B cell (primary cell): Measurements from ENCODE around the gene LIF. TPM values are rescaled to one million over a fixed set of nuclear protein-coding genes. Genes with fewer than 3 reads are reported as not detected.
A peak's percentile ranks its signal among the peaks of the same experiment; 100 is the strongest.

Experiments
- ATAC-seq: fragments of 200-7000 bp; cut with Tn5 transposase; one replicate; pipeline ENCODE4 v1.10.0; 2021; ENCODE audit warnings: low read depth, mild to moderate bottlenecking, moderate number of reproducible peaks, moderate library complexity
- CTCF ChIA-PET: fragments of 350-600 bp; sonication (Branson Sonifier 250); formaldehyde crosslinking; loops from one replicate; lab custom pipeline; 2021; ENCODE audit warnings: antibody characterized with exemption, inconsistent platforms; lab: Charles Lee
- POLR2A ChIA-PET: fragments of 350-600 bp; sonication (Branson Sonifier 250); formaldehyde crosslinking; loops from one replicate; lab custom pipeline; 2021; ENCODE audit warnings: antibody characterized with exemption; lab: Charles Lee
- DNase-seq: peaks from one replicate; pipeline ENCODE4 v3.0.0; 2013
- H2AFZ ChIP-seq: 2 replicates; pipeline ENCODE4 v1.6.1; 2012; ENCODE audit warnings: mild to moderate bottlenecking, low read depth, low read length; ENCODE audit not compliant: insufficient read depth, poor library complexity, severe bottlenecking
- H3K27ac ChIP-seq, 2 donors: 1 replicate in 1 of 2; 2 replicates in 1 of 2; pipeline ENCODE4 v1.5.1; 2012 to 2013; ENCODE audit warnings: low read length in 2 of 2, mild to moderate bottlenecking in 2 of 2, moderate library complexity in 1 of 2
- H3K27me3 ChIP-seq, 4 experiments: fragments of 200-600 bp in 1 of 4; sonication (generic) in 1 of 4; replicated peaks in 1 of 4; 1 replicate in 2 of 4; 2 replicates in 2 of 4; pipeline versions ENCODE4 v1.6.1 to v1.7.0; 2013 to 2016; ENCODE audit warnings: low read length in 3 of 4, mild to moderate bottlenecking in 2 of 4, mixed read lengths in 1 of 4, moderate library complexity in 1 of 4; ENCODE audit not compliant: insufficient read depth in 4 of 4, control insufficient read depth in 3 of 4; ENCODE audit errors: control extremely low read depth in 1 of 4
- H3K36me3 ChIP-seq, 2 experiments: replicated peaks in 1 of 2; 1 replicate in 1 of 2; 2 replicates in 1 of 2; pipeline versions ENCODE4 v1.6.1 to v1.7.1; 2013; ENCODE audit warnings: low read length in 1 of 2; ENCODE audit not compliant: insufficient read depth in 2 of 2, control insufficient read depth in 1 of 2; ENCODE audit errors: control extremely low read depth in 1 of 2, extremely low read depth in 1 of 2
- H3K4me1 ChIP-seq, 2 donors: fragments of 200-600 bp in 1 of 2; sonication (generic) in 1 of 2; 1 replicate in 1 of 2; 2 replicates in 1 of 2; pipeline versions ENCODE4 v1.5.1 to v1.6.1; 2013 to 2017; ENCODE audit warnings: low read length in 2 of 2; ENCODE audit not compliant: control insufficient read depth in 2 of 2, insufficient read depth in 2 of 2
- H3K4me2 ChIP-seq: replicated peaks from 2 replicates; pipeline ENCODE3; 2012; ENCODE audit warnings: mild to moderate bottlenecking, low read depth, low read length; ENCODE audit not compliant: poor library complexity, severe bottlenecking
- H3K4me3 ChIP-seq, 5 experiments: fragments of 200-600 bp in 1 of 5; sonication (generic) in 1 of 5; 1 replicate in 3 of 5; 2 replicates in 2 of 5; pipeline versions ENCODE4 v1.5.1 to v1.7.0; 2011 to 2016; ENCODE audit warnings: low read length in 4 of 5, mild to moderate bottlenecking in 4 of 5, low read depth in 2 of 5, control low read depth in 1 of 5, moderate library complexity in 1 of 5; ENCODE audit not compliant: insufficient read depth in 1 of 5; ENCODE audit errors: control extremely low read depth in 1 of 5, extremely low read depth in 1 of 5
- H3K79me2 ChIP-seq: fragments of 200-600 bp; sonication (generic); one replicate; pipeline ENCODE4 v1.6.0; 2016; ENCODE audit warnings: low read length; ENCODE audit not compliant: control insufficient read depth, insufficient read depth
- H3K9ac ChIP-seq: fragments of 200-600 bp; sonication (generic); 2 replicates; pipeline ENCODE4 v1.6.1; 2017; ENCODE audit warnings: mild to moderate bottlenecking, low read length, moderate library complexity
- H3K9me3 ChIP-seq, 3 donors: one replicate each; pipeline versions ENCODE4 v1.6.1 to v1.7.1; 2013; ENCODE audit warnings: low read length in 2 of 3; ENCODE audit not compliant: control insufficient read depth in 2 of 3, insufficient read depth in 1 of 3; ENCODE audit errors: control extremely low read depth in 1 of 3
- H4K20me1 ChIP-seq: 2 replicates; pipeline ENCODE4 v1.6.0; 2012; ENCODE audit warnings: mild to moderate bottlenecking, low read length; ENCODE audit not compliant: insufficient read depth, control insufficient read depth, poor library complexity, severe bottlenecking
- H3K27ac Mint-ChIP-seq: one replicate; pipeline ENCODE4 v1.8.0; 2021; ENCODE audit warnings: mixed read lengths
- H3K27me3 Mint-ChIP-seq: one replicate; pipeline ENCODE4 v1.8.0; 2021; ENCODE audit warnings: mixed read lengths
- H3K4me1 Mint-ChIP-seq: one replicate; pipeline ENCODE4 v1.8.0; 2021; ENCODE audit warnings: mixed read lengths
- H3K4me3 Mint-ChIP-seq: one replicate; pipeline ENCODE4 v1.8.0; 2021; ENCODE audit warnings: mixed read lengths
- H3K9me3 Mint-ChIP-seq: one replicate; pipeline ENCODE4 v1.8.0; 2022; ENCODE audit warnings: mixed read lengths; ENCODE audit not compliant: insufficient read depth
- CTCF ChIP-seq: fragments of 200-600 bp; IDR thresholded peaks from one replicate; pipeline ENCODE4 v1.8.0; 2022; ENCODE audit warnings: antibody characterized with exemption, mild to moderate bottlenecking
- EZH2 ChIP-seq: IDR thresholded peaks from 2 replicates; pipeline ENCODE4 v1.6.1; 2012; ENCODE audit warnings: borderline replicate concordance, low read depth, mild to moderate bottlenecking, moderate library complexity, low read length; ENCODE audit not compliant: insufficient read depth, poor library complexity, severe bottlenecking
- WGBS: methylation state at CpG from one replicate; pipeline ENCODE4 v1.1.5; 2013; ENCODE audit warnings: missing lambda C conversion rate; ENCODE audit not compliant: insufficient coverage; 5-methylcytosine and 5-hydroxymethylcytosine counted together
- intact Hi-C: fragments of 100-400 bp; cut with micrococcal nuclease; formaldehyde crosslinking; loops from one replicate; pipeline ENCODE4 v1.10.0; 2022
- polyA plus RNA-seq: library from polyadenylated mRNA; depleted of rRNA; stranded (reverse); fragments of >200 nt; gene quantifications from 2 replicates; pipeline ENCODE4 v1.2.3, GENCODE V29; 2012
- total RNA-seq, 2 donors: library from RNA; stranded (reverse); fragments of 120-200 nt in 1 of 2; gene quantifications; 1 replicate in 1 of 2; 2 replicates in 1 of 2; pipeline versions ENCODE4 v1.2.3 to v1.2.4, GENCODE V29; 2013 to 2022

The LIF gene
- total and polyA plus RNA-seq, 2 donors (not counting 1 experiment from before 2014, with no cell fraction given) = 0.47 TPM; not detected in 1

- Mint-ChIP-seq H3K27me3 (no peaks in the 10 kb centered on the region), H3K4me1 (peaks cover 38% of the 10 kb centered on the region), H3K4me3 (peak within 1 kb of the TSS; percentile 93), H3K27ac (peak within 1 kb of the TSS; percentile 93), H3K9me3 (no peaks in the 10 kb centered on the region)
- WGBS = under 1% methylated on average over 84 of the region's 85 CpGs
- peak within 1 kb of the TSS; percentile 48 to 83 (median 70) for H3K4me3 ChIP-seq
- intact Hi-C loops = loop anchor here (1.0 to 5.0 kb wide), 4 partner anchors 16 to 303 kb away; partner anchors contain the start of genes PES1 and SF3A1
- H4K20me1 ChIP-seq = peaks cover 8% of the 10 kb centered on the region
- H3K9me3 ChIP-seq = no peaks in the 10 kb centered on the region
- H3K4me2 ChIP-seq = peak within 1 kb of the TSS; percentile 98
- TF ChIP-seq EZH2 (no peak), CTCF (no peak)
- H3K36me3 ChIP-seq = peaks cover 0 to 32% of the 10 kb centered on the region in 2 experiments
- H3K27me3 ChIP-seq = no peaks in the 10 kb centered on the region
- H3K27ac ChIP-seq = peak within 1 kb of the TSS; percentile 34 to 72
- peak within 1 kb of the TSS; percentile 92 for H2AFZ ChIP-seq
- ChIA-PET CTCF (interaction anchor here (1.3 to 13.2 kb wide), 14 partner anchors 9 to 196 kb away, joined by 3 to 510 read pairs (median 24); partner anchors contain the start of genes CCDC157, MTFP1, RNF215 and SEC14L2), POLR2A (interaction anchor here (0.7 to 5.9 kb wide), 11 partner anchors 16 to 1516 kb away, joined by 3 to 64 read pairs (median 10); partner anchors contain the start of genes CCDC157, RNF215, SF3A1 and TBC1D10A)
- peak within 1 kb of the TSS; percentile 77 for H3K9ac ChIP-seq
- H3K4me1 ChIP-seq = peaks cover 23 to 44% of the 10 kb centered on the region in 2 donors
- ATAC-seq (peak; percentile 83), DNase-seq (peak; percentile 86)
- peaks cover 9% of the 10 kb centered on the region for H3K79me2 ChIP-seq
These were observed 42.8 kb upstream of the LIF start, which contains the start of gene CASTOR1 for GRCh38 chr22:30289141-30289979. Gene CASTOR1, minus strand, starts transcription at chr22:30289505. Its CDS starts 8 bp downstream, at chr22:30289497.
